Esophagus muscularis mucosa (tissue), 4 donors: ENCODE data around the gene PERCC1. TPM values are rescaled to one million over a fixed set of nuclear protein-coding genes. Genes with fewer than 3 reads are reported as not detected.
"Not testable (repeated sequence)": the region's sequence is repeated elsewhere in the genome, so short reads cannot be mapped to it uniquely, and the experiment has no call there.

ENCODE experiments used
- DNase-seq: peaks from one replicate; pipeline ENCODE4 v3.0.0-alpha.2; 2017; ENCODE audit errors: extremely low spot score
- H3K27ac ChIP-seq, 4 donors: fragments of 200-600 bp; sonication (generic); replicated peaks in 1 of 4; 1 replicate in 3 of 4; 2 replicates in 1 of 4; pipeline ENCODE4 v1.5.1; 2016 to 2019; ENCODE audit warnings: mild to moderate bottlenecking in 1 of 4
- H3K27me3 ChIP-seq, 4 donors: fragments of 200-600 bp; sonication (generic); one replicate each; pipeline versions ENCODE4 v1.5.1 to v1.6.0; 2016 to 2019
- H3K36me3 ChIP-seq, 4 donors: fragments of 200-600 bp; sonication (generic); one replicate each; pipeline ENCODE4 v1.5.1; 2016 to 2019
- H3K4me1 ChIP-seq, 4 donors: fragments of 200-600 bp; sonication (generic); one replicate each; pipeline ENCODE4 v1.5.1; 2016 to 2019
- H3K4me3 ChIP-seq, 4 donors: fragments of 200-600 bp; sonication (generic); 1 replicate in 2 of 4; 2 replicates in 2 of 4; pipeline ENCODE4 v1.5.1; 2016 to 2019; ENCODE audit warnings: mild to moderate bottlenecking in 4 of 4, moderate library complexity in 1 of 4
- H3K9me3 ChIP-seq, 4 donors: fragments of 200-600 bp; sonication (generic); 1 replicate in 3 of 4; 2 replicates in 1 of 4; pipeline ENCODE4 v1.5.1; 2016 to 2019
- CTCF ChIP-seq, 3 experiments: fragments of 200-600 bp in 2 of 3; fragments of 450-650 bp in 1 of 3; sonication (generic) in 2 of 3; IDR thresholded peaks; one replicate each; pipeline ENCODE4 v1.5.1; 2017 to 2019; ENCODE audit warnings: antibody characterized with exemption in 3 of 3, mild to moderate bottlenecking in 2 of 3, moderate library complexity in 1 of 3
- EP300 ChIP-seq: sonication (generic); formaldehyde crosslinking; IDR thresholded peaks from one replicate; pipeline ENCODE4 v1.6.1; 2017; ENCODE audit warnings: antibody characterized with exemption
- POLR2A ChIP-seq: fragments of 450-650 bp; IDR thresholded peaks from one replicate; pipeline ENCODE4 v1.6.1; 2017; ENCODE audit warnings: antibody characterized with exemption, moderate library complexity, mild to moderate bottlenecking, low read depth
- POLR2AphosphoS5 ChIP-seq, 2 donors: sonication (generic); formaldehyde crosslinking; IDR thresholded peaks; one replicate each; pipeline ENCODE4 v1.6.1; 2017; ENCODE audit warnings: antibody characterized with exemption in 2 of 2
- WGBS: methylation state at CpG from one replicate; pipeline ENCODE4 v1.1.5; 2018; 5-methylcytosine and 5-hydroxymethylcytosine counted together
- intact Hi-C: fragments of 100-400 bp; cut with DNase I; formaldehyde crosslinking; loops from one replicate; pipeline ENCODE4 v1.15.1; 2023
- total RNA-seq, 4 donors: library from RNA; depleted of rRNA; stranded (reverse); fragments of >200 nt; gene quantifications; one replicate each; pipeline versions ENCODE4 v1.1.0 to v1.2.1, GENCODE V29; 2016

Gene PERCC1
- total RNA-seq, 4 donors from 2014 or later: not detected

- intact Hi-C loops: no loop called here
- Histone ChIP-seq H3K36me3 (no peaks in the 10 kb centered on the region), H3K27ac (peak within 1 kb of the TSS; percentile 84 to 96 (median 92)), H3K9me3 (no peaks in the 10 kb centered on the region), H3K4me1 (peaks cover 28 to 54% (median 45%) of the 10 kb centered on the region in 4 donors), H3K27me3 (no peaks in the 10 kb centered on the region), H3K4me3 (peak within 1 kb of the TSS; percentile 75 to 96 (median 94))
- TF ChIP-seq EP300 (no peak), CTCF (IDR thresholded peaks at IDR 0.05) (peak in 1 of 3 experiments; percentile 26), POLR2AphosphoS5 (IDR thresholded peaks at IDR 0.05) (peak; percentile 95 to 97), POLR2A (peak; percentile 93)
- peak; percentile 98 for DNase-seq
- WGBS: 0% methylated on average over 31 of the region's 99 CpGs
These were observed 44.1 kb downstream of the PERCC1 start, which contains the start of gene CLCN7 for GRCh38 chr16:1474796-1475551. CLCN7 (minus strand) TSS chr16:1475028; CDS start chr16:1474974, 54 bp downstream.

- intact Hi-C loops: no loop called here
- DNase-seq: no peak
These were observed 44.8 kb downstream of the PERCC1 start for GRCh38 chr16:1475552-1476114.

GRCh38 chr16:1477033-1477432 lies 46.2 kb downstream of the PERCC1 start:
- DNase-seq: no peak
- intact Hi-C loops: no loop called here
- H3K36me3 ChIP-seq: no peaks in the 10 kb centered on the region
- no peaks in the 10 kb centered on the region for H3K9me3 ChIP-seq
- peaks cover 24 to 33% (median 26%) of the 10 kb centered on the region in 4 donors for H3K4me1 ChIP-seq
- 85% methylated on average over 6 of the region's 10 CpGs for WGBS
- H3K27ac ChIP-seq: no peak overlapping the region
- peaks cover 0 to 14% (median 0%) of the 10 kb centered on the region in 4 donors for H3K27me3 ChIP-seq
- TF ChIP-seq POLR2AphosphoS5 (IDR thresholded peaks at IDR 0.05): no peak
- TF ChIP-seq POLR2A: no peak
- TF ChIP-seq EP300: no peak
- TF ChIP-seq CTCF (IDR thresholded peaks at IDR 0.05): no peak
- no peak overlapping the region for H3K4me3 ChIP-seq

More at GRCh38 chr16:1475552-1476114, 44.8 kb downstream of the PERCC1 start:
- Histone ChIP-seq H3K27me3 (peaks cover 0 to 2% (median 0%) of the 10 kb centered on the region in 4 donors), H3K36me3 (no peaks in the 10 kb centered on the region), H3K4me3 (peak overlapping the region; percentile 75 to 96 (median 94)), H3K27ac (peak overlapping the region; percentile 84 to 96 (median 92)), H3K9me3 (no peaks in the 10 kb centered on the region), H3K4me1 (peaks cover 24 to 47% (median 40%) of the 10 kb centered on the region in 4 donors)
- TF ChIP-seq CTCF (IDR thresholded peaks at IDR 0.05) (no peak), POLR2A (no peak), EP300 (no peak), POLR2AphosphoS5 (IDR thresholded peaks at IDR 0.05) (no peak)
- 74% methylated on average over 14 of the region's 15 CpGs for WGBS

GRCh38 chr16:1478937-1479336 lies 48.1 kb downstream of the PERCC1 start:
- peaks cover 0 to 14% (median 0%) of the 10 kb centered on the region in 4 donors for H3K27me3 ChIP-seq
- DNase-seq, intact Hi-C loops, H3K9me3 ChIP-seq, H3K36me3 ChIP-seq, H3K4me3 ChIP-seq, H3K27ac ChIP-seq: not testable (repeated sequence)
- 91% methylated on average over 9 of the region's 9 CpGs for WGBS
- H3K4me1 ChIP-seq: peaks cover 12 to 16% (median 13%) of the 10 kb centered on the region in 4 donors
